Stimulated activated CD4-positive, alpha-beta T cell treated with anti-CD3 and anti-CD28 coated beads, TNF-alpha, amount 100 ng/mL, for 48 hours (primary cell): Measurements from ENCODE around the gene SARNP.
A peak's percentile ranks its signal among the peaks of the same experiment; 100 is the strongest.
"Not testable (repeated sequence)": the region's sequence is repeated elsewhere in the genome, so short reads cannot be mapped to it uniquely, and the experiment has no call there.

Experiments used
- DNase-seq, 3 donors: peaks; one replicate each; pipeline ENCODE4 v3.0.0-alpha.2; 2020; ENCODE audit warnings: low read depth in 3 of 3

The SARNP gene

DNA sequence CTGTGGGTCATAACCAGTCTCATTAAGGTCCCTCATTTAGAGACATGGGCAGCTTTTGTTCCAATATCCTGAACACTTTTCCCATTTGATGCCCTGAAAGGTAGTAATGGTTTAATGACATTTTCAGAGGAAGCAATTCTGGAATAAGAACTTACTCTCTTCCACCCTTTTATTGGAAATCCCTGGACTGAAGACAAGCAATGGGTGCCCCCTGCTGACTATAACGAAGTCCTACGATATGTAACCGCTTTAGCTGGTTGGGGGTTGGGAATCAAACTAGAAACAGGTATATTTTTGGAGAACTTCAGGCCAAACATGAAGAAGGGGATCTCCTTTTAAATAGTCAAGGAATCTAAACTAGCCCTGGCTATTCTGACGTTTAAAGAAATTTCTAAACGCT, 20.5 kb downstream of the SARNP start:
- DNase-seq: no peak

DNA sequence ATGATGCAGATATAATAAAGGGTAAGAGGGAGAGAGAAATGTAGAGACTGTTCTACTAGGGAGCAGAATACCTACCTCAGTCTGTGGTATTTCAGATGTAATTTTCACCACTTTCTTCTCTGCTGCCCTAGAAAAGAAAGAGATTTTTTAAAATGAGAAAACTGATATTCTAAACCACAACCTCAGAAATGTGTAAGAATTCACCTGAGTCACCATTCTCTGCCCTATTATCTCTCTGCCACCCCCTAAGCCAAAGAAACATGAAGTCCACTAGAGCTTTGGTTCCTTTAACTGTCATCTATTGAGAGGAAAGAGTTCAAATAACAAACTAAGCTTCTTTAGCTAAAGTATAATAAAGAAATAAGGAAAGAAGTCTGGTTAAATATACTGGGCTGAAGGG, 21.6 kb downstream of the SARNP start:
- DNase-seq: no peak

GRCh38 chr12:55789893-55790292, 27.6 kb downstream of the SARNP start:
- DNase-seq: no peak

DNA sequence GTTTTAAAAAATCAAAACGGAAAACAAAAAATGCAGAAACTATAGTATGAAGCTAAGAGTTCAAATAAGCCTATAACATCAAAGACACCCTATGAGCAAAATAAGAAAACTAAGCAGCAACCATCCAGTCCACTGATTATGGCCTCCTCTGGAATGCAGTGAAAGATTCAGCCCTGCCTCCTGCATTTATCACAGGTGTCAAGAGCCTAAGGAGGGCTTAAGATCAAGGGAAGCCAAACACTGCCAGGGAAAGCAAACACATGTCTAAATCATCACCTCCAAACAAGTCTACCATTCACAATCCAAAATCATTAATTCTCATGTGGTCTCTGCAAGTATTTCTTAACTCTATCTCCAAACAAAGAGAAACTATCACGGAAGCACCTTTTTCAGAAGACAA, 28.4 kb downstream of the SARNP start:
- DNase-seq: no peak

DNA sequence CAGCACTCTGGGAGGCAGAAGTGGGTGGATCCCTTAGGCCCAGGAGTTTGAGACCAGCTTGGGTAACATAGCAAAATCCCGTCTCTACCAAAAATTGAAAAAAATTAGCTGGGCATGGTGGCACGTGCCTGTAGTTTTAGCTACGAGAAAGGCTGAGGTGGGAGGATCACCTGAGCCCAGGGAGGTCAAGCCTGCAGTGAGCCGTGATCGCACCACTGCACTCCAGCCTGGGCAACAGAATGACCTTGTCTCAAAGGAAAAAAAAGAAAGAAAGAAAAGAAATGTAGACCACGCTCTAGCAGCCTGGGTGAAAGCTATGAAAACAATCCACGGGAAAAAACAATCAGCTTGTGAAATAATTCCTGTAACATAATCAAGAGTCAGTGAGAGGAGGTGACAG, 29.0 kb downstream of the SARNP start:
- no peak for DNase-seq

DNA sequence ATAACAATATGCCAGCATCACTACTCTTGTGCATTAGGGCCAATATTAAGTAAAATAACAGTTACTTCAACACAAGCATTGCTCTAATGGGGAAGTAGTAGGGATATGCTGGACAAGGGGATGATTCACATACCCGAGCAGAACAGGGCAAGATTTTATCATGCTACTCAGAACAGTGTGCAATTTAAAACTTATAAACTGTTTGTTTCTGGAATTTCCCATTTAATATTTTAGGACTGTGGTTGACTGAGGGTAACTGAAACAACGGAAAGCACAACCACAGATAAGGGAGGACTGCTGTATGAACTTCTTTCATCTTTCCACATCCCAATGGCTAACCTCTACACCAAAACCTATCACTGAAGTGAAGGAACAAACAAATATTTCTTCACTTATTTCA, 36.8 kb downstream of the SARNP start:
- no peak for DNase-seq

GRCh38 chr12:55777856-55778255, 39.7 kb downstream of the SARNP start:
- no peak for DNase-seq

- DNase-seq: no peak
Observed at GRCh38 chr12:55771736-55772135, 45.8 kb downstream of the SARNP start.

- no peak for DNase-seq
Observed at GRCh38 chr12:55767156-55767555, 50.4 kb downstream of the SARNP start.

GRCh38 chr12:55765736-55766290, 51.7 kb downstream of the SARNP start:
- no peak for DNase-seq

GRCh38 chr12:55762646-55763045, 54.9 kb downstream of the SARNP start:
- DNase-seq: no peak

- DNase-seq: peak in 2 of 3 donors; percentile 26 to 61
Observed at GRCh38 chr12:55760663-55761062, 56.9 kb downstream of the SARNP start.

- not testable (repeated sequence) for DNase-seq
Observed at GRCh38 chr12:55758575-55758974, 58.9 kb downstream of the SARNP start.

DNA sequence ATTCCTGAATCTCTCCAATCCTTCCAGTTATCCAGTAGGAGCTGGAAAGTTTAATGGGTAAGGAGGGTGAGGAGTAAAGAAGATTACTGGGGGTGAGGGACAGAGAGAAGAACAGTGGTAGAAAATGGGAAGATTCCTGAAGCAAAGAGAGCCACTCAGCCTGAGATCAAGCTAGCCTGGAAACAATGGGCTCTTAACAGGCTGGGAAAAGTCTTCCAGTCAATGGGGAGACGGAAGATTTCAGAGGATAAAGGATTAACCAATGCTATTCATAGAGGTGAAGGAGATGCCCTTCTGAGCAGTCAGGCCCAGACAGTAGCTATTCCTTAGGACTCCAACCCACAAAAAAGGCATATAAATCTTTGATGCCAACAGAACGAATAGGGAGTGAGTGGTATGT, 59.8 kb downstream of the SARNP start:
- no peak for DNase-seq

- DNase-seq: no peak
Observed at GRCh38 chr12:55755246-55755645, 62.3 kb downstream of the SARNP start.

DNA sequence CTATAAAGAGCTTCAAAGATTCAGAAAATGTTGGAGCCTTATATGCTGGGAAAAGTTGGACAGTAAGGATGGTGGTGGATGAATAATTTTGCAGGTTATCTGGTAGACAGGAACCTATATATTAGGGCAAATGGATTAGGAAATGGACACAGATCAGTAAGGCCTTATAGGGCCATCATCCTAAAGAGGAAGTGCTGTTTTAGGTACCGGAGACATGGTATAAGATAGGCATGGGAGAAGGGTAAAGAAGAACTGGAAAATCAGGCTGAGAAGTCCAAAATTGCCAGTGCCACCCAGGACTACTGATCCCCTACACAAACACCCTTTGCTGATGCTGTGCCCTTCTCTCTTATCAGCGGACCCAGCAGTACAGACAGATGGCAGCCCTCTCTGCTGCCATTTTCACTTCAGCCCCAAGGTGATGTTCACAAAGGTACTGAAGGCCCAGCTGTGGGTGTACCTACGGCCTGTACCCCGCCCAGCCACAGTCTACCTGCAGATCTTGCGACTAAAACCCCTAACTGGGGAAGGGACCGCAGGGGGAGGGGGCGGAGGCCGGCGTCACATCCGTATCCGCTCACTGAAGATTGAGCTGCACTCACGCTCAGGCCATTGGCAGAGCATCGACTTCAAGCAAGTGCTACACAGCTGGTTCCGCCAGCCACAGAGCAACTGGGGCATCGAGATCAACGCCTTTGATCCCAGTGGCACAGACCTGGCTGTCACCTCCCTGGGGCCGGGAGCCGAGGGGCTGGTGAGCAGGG, 69.1 kb downstream of the SARNP start:
- no peak for DNase-seq

DNA sequence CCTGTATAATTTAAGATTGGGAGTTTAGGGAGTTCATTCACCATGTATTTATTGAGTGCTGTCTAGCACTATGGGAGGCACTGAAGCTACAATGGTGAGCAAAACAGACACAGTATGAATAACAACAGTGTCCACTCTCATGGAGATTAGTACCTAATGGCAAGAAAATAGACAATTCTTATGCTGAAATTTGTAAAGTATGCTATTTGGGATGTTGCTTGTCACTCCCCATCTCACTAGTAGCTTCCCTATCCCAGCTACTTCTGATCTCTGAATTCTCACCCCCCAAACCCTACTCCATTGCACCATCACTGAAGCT, 70.7 kb downstream of the SARNP start:
- DNase-seq: no peak

DNA sequence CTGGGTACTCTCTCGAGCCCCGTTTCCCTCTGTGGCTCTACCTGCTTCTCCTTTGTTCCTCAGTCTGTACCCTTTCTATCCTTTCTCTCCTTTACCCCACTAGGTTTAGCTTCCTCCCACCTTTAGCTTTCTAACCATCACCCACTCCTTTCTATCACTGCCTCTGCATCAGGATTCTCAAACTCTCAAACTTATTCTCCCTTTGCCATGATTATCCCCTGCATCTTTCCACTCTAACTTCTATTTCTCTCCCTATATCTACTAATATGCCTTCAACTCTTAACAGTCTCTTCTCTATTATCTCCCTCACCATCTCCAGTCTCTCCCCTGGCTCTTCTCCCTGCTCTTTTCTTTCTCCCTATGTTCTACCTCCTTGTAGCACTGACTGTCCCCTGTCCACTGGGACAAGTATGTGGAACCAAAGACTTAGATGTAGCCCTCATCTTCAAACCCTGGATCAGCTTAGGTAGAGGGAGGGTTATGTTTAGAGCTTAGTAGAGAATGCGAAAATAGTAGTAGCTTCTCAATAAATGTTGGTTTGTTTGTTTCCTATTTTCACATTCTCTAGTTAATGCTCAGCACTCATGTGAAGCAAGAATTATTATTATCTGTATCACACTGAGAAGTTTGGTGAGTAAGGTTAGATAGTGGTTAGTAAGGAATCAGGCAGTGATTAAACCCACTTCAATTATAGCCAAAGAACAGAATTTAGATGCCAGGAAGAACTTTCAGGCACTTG, 71.2 kb downstream of the SARNP start:
- no peak for DNase-seq

GRCh38 chr12:55745361-55746173, 72.0 kb downstream of the SARNP start:
- no peak for DNase-seq

GRCh38 chr12:55744340-55745030, 73.0 kb downstream of the SARNP start:
- DNase-seq: no peak

- DNase-seq: peak in 1 of 3 donors; percentile 42
Observed at GRCh38 chr12:55743406-55744339, 73.9 kb downstream of the SARNP start.
